Choroid plexus epithelial cell (primary cell): ENCODE measurements around the gene SCLY.
A peak's percentile ranks its signal among the peaks of the same experiment; 100 is the strongest.

Source experiments
- DNase-seq: peaks from one replicate; pipeline ENCODE4 v3.0.0-alpha.2; 2010; ENCODE audit warnings: low read depth
- H3K4me3 ChIP-seq: 2 replicates; pipeline ENCODE4 v1.5.1; 2011; ENCODE audit warnings: low read depth, mild to moderate bottlenecking, control low read depth, low read length, moderate library complexity
- CTCF ChIP-seq: conservative IDR thresholded peaks from 2 replicates; pipeline ENCODE4 v1.5.1; 2011; ENCODE audit warnings: low read depth, mild to moderate bottlenecking, control low read depth, inconsistent platforms, low read length, moderate library complexity

Gene SCLY

GRCh38 chr2:238124488-238125126, 63.8 kb downstream of the SCLY start:
- no peak overlapping the region for H3K4me3 ChIP-seq
- no peak for TF ChIP-seq CTCF
- no peak for DNase-seq

- no peak for DNase-seq
- TF ChIP-seq CTCF, result no peak
- H3K4me3 ChIP-seq, result no peak overlapping the region
These were observed 64.5 kb downstream of the SCLY start for GRCh38 chr2:238125127-238125885.

GRCh38 chr2:238126338-238126737, 65.5 kb downstream of the SCLY start:
- no peak for TF ChIP-seq CTCF

GRCh38 chr2:238126775-238127164, 66.0 kb downstream of the SCLY start:
- TF ChIP-seq CTCF, result no peak
- DNase-seq, result no peak
- H3K4me3 ChIP-seq, result no peak overlapping the region

More at GRCh38 chr2:238126338-238126737, 65.5 kb downstream of the SCLY start:
- no peak for DNase-seq
- no peak overlapping the region for H3K4me3 ChIP-seq

GRCh38 chr2:238127165-238128060, 66.6 kb downstream of the SCLY start:
- peak; percentile 39 for TF ChIP-seq CTCF
- peak; percentile 84 for DNase-seq
- H3K4me3 ChIP-seq, result peak overlapping the region; percentile 45

GRCh38 chr2:238128061-238128440, 67.2 kb downstream of the SCLY start:
- no peak overlapping the region for H3K4me3 ChIP-seq
- no peak for DNase-seq
- TF ChIP-seq CTCF, result no peak
